NCI-H1436 treated with DMSO at 0.1 percent for 48 hours (cell line): Measurements from ENCODE around the gene DUSP28.
"Not testable (repeated sequence)": the region's sequence is repeated elsewhere in the genome, so short reads cannot be mapped to it uniquely, and the experiment has no call there.

Experiments
- DNase-seq: peaks from one replicate; lab custom pipeline; 2025; lab: John Stamatoyannopoulos, UW

Gene DUSP28

DNA sequence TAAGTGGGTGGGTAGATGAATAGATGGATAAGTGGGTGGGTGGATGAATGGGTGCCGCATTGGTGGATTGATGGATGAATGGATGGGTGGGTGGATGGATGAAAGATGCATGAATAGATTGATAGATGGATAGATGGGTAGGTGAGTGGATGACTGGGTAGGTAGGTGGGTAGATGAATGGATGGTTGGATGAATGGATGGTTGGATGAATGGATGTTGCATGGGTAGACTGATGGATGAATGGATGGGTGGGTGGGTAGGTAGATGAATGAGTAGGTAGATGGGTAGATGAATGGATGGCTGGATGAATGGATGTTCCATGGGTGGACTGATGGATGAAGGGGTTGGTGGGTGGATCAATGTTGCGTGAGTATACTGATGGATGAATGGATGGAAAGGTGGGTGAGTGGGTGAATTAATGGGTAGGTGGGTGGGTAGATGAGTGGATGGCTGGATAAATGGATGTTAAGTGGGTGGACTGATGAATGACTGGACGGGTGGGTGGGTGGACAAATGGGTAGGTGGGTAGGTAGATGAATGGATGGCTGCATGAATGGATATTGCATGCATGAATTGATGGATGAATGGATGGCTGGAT is 32.9 kb upstream of the DUSP28 start:
- no peak for DNase-seq

- DNase-seq, result no peak
These were observed 31.6 kb upstream of the DUSP28 start for GRCh38 chr2:240528406-240529040.

- no peak for DNase-seq
These were observed 30.7 kb upstream of the DUSP28 start for GRCh38 chr2:240529344-240529999.

DNA sequence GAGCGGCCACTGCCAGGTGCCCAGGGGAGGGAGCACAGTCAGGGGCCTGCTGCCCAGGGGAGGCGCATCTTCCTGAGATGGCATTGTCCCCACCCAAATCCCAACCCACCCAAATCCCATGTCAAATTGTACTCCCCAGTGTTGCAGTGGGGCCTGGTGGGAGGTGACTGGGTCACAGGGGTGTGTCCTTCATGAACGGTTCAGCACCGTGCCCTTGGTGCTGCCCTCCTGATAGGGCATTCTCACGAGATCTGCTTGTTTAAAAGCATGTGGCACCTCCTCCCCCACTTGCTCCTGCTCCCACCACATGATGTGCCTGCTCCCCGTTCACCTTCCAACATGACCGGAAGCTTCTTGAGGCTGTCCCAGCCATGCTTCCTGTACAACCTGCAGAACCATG is 30.0 kb upstream of the DUSP28 start:
- DNase-seq, result no peak

DNA sequence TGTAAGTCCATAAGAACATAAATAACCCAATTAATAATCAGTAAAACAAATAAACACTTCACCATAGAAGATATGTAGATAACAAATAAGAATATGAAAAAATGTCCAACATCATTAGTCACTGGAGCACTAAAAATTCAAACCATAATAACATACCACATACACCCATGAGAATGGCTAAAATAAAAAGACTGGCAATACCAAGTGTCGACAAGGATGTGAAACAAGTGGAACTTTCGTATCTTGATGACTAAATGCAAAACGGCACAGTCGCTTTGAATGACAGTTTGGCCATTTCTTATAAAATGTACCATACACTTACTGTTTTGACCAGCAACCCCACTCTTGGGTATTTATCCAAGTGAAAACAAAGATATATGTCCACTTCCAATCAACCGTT is 29.1 kb upstream of the DUSP28 start:
- DNase-seq, result no peak

GRCh38 chr2:240532031-240532775 is 28.0 kb upstream of the DUSP28 start:
- no peak for DNase-seq

DNA sequence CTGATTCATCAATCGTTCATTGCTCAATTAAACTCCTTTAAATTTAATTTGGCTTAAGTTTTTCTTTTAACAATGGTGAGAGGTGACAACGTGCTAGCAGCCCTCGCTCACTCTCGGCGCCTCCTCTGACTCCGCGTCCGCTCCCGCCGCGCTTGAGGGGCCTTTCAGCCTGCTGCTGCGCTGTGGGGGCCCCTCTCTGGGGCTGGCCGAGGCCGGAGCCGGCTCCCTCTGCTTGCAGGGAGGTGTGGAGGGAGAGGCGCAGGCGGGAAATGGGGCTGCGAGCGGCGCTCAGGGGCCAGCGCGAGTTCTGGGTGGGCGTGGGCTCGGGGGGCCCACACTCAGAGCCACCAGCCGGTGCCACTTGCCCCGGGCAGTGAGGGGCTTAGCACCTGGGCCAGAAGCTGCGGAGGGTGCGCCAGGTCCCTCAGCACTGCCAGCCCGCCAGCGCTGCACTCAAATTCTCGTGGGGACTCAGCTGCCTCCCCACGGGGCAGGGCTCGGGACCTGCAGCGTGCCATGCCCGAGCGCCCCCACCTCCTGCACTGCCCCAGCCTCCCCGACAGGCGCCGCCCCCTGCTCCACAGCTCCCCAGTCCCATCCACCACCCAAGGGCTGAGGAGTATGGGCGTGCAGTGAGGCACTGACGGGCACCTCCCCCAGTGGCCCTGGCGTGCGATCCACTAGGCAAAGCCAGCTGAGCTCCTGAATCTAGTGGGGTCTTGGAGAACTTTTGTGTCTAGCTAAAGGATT is 22.0 kb upstream of the DUSP28 start:
- DNase-seq, result no peak

- DNase-seq, result not testable (repeated sequence)
These were observed 21.1 kb upstream of the DUSP28 start for GRCh38 chr2:240539101-240539500.

GRCh38 chr2:240539906-240540305 is 20.3 kb upstream of the DUSP28 start:
- no peak for DNase-seq

- DNase-seq, result no peak
These were observed 8.9 kb upstream of the DUSP28 start for GRCh38 chr2:240551288-240551687.

- DNase-seq, result no peak
These were observed 8.3 kb upstream of the DUSP28 start for GRCh38 chr2:240551811-240552210.

DNA sequence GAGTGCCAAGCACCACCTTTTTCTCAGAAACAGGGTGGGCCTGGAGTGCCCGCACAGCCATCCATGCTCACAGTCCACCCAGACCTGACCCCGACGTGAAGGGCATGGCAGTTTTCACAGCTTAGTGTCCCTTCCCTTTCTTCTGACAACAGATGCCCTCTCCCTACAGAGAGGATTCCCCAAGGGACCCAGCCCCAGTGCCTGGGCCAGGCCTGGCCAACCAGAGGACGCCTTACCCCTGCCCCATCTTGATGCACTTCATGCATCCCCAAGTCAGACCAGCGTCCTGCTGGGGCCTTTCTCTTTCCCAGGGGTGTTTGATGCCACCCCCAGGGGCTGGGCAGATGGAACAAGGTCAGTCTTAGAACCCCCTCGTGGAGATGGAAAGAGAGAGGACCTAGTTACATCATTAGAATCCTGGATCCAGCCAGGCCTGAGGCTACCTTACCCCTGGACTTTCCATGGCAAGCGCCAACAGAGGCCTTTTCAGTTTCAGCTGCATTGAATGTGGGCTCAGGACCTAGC is 6.1 kb upstream of the DUSP28 start:
- no peak for DNase-seq

DNA sequence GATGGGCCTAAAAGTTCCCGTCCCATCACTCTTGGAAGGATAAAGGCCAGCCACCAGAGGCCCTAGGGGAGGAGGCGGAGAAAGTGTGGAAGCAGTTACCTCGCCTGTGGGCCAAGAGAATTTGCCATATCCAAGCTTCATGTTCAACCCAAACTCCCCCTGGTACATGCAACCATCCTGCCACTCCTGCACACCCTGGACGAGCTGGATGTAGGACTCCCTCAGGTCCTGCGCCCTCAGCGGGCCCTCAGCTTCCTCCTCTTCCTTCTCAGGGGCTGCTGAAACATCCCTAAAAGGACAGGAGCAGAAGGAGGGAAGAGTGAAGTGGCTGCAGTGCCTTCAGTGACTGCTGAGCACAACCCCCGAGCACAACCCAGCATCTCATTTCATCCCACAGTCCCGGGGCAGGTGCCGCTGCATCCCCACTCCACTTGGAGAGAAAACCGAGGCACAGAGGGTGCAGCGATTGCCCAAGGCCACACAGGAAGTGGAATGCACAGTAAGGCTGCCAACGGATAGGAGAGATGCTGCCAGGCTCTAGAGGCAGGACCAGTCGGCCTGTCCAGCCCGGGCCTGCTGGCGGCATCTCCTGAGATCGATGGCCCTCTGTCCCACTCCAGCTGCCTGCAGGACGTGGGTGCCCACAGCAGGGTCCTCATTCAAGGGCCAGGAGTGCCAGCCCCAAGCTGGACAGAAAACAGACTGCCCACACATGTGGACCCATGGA is 5.2 kb upstream of the DUSP28 start:
- DNase-seq, result no peak

GRCh38 chr2:240555541-240556250 is 4.5 kb upstream of the DUSP28 start:
- DNase-seq, result no peak

DNA sequence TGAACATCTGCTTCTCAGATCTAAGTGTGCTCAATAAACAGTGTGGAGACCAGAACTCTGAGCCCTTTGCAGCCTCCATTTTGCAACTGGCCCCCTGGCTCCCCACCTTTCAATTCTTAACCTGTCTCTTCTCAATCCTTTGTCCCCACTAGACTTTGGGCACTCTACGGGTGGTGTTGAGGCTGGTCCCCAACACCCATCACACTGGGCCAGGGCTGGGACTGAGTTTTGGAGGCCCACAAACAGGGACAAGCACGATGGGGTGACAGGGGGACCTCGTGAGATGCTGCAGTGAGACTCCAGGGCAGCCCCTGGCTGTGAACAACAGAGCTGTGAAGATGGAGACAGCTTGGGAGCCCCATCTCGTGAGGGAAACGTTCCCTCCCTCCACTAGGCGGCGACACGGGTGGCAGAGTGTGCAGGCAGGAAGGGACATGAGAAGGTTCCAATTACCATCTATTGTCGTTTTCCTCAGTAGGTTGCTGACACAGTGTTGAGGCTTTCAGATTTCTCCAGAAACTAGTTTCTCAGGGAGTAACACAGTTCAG is 3.5 kb upstream of the DUSP28 start:
- no peak for DNase-seq

DNA sequence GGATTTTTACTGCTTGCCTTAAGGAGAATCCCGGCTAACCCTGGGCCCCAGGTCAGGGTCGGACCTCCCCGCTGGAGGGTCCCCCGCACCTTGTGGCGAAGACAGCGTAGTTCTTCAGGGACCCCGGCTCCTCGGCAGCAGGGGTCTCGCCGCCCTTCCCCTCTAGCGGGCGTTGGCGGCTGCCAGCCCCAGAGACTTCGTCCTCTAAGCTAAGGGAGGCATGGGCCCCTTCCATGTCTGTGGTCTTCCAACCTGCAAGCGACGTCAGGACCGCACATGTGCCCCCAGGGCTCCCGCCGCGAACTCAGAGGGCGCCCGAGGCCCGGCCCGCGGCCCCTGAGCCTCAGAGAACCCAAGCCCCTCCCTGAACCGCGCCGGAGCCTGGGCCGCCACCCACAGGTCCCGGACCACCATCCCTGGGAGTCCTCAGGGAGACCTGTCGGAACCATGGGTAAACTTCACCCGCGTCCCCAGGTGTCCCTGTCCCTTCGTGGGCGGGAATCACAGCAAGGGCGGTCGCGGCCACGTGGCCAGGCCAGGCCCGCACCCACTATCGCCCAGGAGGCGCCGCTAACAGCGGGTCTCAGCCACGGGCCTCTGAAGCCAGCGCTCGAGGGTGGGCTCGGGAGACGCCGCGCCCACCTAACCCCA is 2.9 kb upstream of the DUSP28 start:
- no peak for DNase-seq

GRCh38 chr2:240557808-240558207 is 2.3 kb upstream of the DUSP28 start, which contains the start of gene ANKMY1:
Gene ANKMY1, minus strand, starts transcription at chr2:240557988. Its CDS starts 653 bp downstream, at chr2:240557335.
- no peak for DNase-seq

DNA sequence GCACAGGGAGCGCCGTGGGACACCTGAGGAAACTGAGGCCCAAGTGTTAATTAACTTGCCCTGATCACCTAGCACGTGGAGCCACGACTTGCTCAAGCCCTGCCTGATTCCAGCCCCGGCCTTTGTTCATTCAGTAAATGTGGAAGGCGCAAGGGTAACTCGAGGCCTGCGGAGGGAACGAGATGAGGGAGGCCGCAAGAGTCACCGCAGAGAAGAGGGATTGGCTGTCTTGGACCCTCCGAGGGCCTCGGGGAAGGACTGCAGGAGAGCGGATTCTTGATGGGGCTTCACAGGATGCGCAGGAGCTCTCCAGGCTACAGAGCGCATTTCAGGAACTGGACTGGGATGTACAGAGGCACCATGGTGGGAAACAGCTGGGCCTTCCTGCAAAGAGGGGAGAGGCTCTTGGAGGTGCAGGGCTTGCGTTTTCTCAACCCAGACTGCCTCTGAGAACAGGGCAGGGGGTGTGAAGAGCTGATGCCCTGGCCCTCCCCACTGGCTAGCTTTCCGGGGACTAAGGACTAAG is 1.9 kb upstream of the DUSP28 start:
- DNase-seq, result no peak

DNA sequence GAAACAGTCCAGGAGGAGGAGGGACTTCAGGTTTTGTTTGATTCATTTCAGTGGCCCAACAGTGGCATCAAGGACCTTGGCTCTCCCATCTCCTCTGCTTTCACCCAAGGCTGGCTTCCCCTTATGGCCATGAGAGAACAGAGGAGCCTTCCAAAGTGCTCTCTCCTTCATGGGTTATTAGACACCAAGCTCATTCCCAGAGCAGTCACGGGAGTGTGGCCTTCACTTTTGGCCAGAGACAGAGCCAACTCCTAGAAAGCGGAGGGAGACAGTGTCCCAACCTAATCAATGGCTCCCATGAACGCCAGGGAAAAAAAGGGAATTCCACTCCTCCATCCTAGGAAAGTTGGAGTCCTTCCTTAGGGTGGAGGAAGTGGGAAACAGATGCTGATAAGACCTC is 871 bp upstream of the DUSP28 start:
- DNase-seq, result no peak
